ENCODE results near the gene FMN1. TPM values are rescaled to one million over a fixed set of nuclear protein-coding genes. Genes with fewer than 3 reads are reported as not detected.
A peak's percentile ranks its signal among the peaks of the same experiment; 100 is the strongest.

FMN1 gene
- polyA plus RNA-seq, 2 of the 4 experiments (the other 2 are of a cell fraction) = 0.53 to 2.2 TPM

GRCh38 chr15:32730677-32731654, 463.5 kb downstream of the FMN1 start:
- H3K4me3 ChIP-seq = no peak overlapping the region
- DNase-seq (ENCODE audit: low read depth in 1 of 2, low spot score in 1 of 2) (no peak), ATAC-seq (no peak), FAIRE-seq (no peak)
- no peak overlapping the region for H3K27ac ChIP-seq
- no peak overlapping the region for H3K4me2 ChIP-seq
- POLR2A ChIA-PET = no interaction called here
- CTCF ChIA-PET = interaction anchor here (1.3 kb wide), 1 partner anchor 15 kb away, joined by 4 read pairs; no protein-coding TSS in a partner anchor
- peaks cover 5% of the 10 kb centered on the region; the same call in 1 of the 3 replicates for H3K9me3 ChIP-seq
- H3K4me1 ChIP-seq = no peaks in the 10 kb centered on the region
- 89% methylated on average over 23 of the region's 27 CpGs for WGBS (ENCODE audit: missing lambda C conversion rate)
- TF ChIP-seq POLR2AphosphoS2 (conservative IDR thresholded peaks at IDR 0.05; ENCODE audit: low read length) (no peak), TFCP2L1 (CRISPR knock-in tag; IDR thresholded peaks at IDR 0.05) (no peak), ESRRA (IDR thresholded peaks at IDR 0.05; ENCODE audit: borderline replicate concordance, low read length) (no peak), RARB (CRISPR knock-in tag; IDR thresholded peaks at IDR 0.05) (no peak), FOSL2 (IDR thresholded peaks at IDR 0.05) (no peak), FOSL2 (CRISPR knock-in tag; IDR thresholded peaks at IDR 0.05) (no peak), GATA3 (IDR thresholded peaks at IDR 0.05; ENCODE audit: borderline replicate concordance) (no peak), EHMT2 (IDR thresholded peaks at IDR 0.05; ENCODE audit: low read depth) (no peak), JUNB (IDR thresholded peaks at IDR 0.05) (no peak), ZFP36 (IDR thresholded peaks at IDR 0.05; ENCODE audit: borderline replicate concordance, partially characterized antibody) (no peak)
- TF ChIP-seq, protein P1, sequence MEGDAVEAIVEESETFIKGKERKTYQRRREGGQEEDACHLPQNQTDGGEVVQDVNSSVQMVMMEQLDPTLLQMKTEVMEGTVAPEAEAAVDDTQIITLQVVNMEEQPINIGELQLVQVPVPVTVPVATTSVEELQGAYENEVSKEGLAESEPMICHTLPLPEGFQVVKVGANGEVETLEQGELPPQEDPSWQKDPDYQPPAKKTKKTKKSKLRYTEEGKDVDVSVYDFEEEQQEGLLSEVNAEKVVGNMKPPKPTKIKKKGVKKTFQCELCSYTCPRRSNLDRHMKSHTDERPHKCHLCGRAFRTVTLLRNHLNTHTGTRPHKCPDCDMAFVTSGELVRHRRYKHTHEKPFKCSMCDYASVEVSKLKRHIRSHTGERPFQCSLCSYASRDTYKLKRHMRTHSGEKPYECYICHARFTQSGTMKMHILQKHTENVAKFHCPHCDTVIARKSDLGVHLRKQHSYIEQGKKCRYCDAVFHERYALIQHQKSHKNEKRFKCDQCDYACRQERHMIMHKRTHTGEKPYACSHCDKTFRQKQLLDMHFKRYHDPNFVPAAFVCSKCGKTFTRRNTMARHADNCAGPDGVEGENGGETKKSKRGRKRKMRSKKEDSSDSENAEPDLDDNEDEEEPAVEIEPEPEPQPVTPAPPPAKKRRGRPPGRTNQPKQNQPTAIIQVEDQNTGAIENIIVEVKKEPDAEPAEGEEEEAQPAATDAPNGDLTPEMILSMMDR (IDR thresholded peaks at IDR 0.05) = no peak

- Histone ChIP-seq H3K4me2 (no peak overlapping the region), H3K4me1 (no peaks in the 10 kb centered on the region), H3K4me3 (no peak overlapping the region), H3K27ac (no peak overlapping the region), H3K9me3 (peaks cover 5% of the 10 kb centered on the region; the same call in 1 of the 3 replicates)
- FAIRE-seq = peak; percentile 70
- ChIA-PET CTCF (no interaction called here), POLR2A (no interaction called here)
- TF ChIP-seq JUNB (IDR thresholded peaks at IDR 0.05) (no peak), CHD2 (IDR thresholded peaks at IDR 0.05; ENCODE audit: low read length, partially characterized antibody) (no peak), EHF (CRISPR knock-in tag; IDR thresholded peaks at IDR 0.05) (no peak)
- WGBS (ENCODE audit: missing lambda C conversion rate) = 83% methylated on average over 10 of the region's 10 CpGs
- ATAC-seq = no peak
- DNase-seq (ENCODE audit: low read depth in 1 of 2, low spot score in 1 of 2) = no peak
Measured at GRCh38 chr15:32729700-32730395, 464.7 kb downstream of the FMN1 start.

GRCh38 chr15:32723171-32723948, 471.2 kb downstream of the FMN1 start:
- CTCF ChIA-PET = interaction anchor here (0.6 to 3.2 kb wide), 8 partner anchors 10 to 674 kb away, joined by 3 to 23 read pairs (median 4); no protein-coding TSS in a partner anchor
- POLR2A ChIA-PET = no interaction called here
- FAIRE-seq = peak; percentile 39
- TF ChIP-seq HMGXB4 (CRISPR knock-in tag; IDR thresholded peaks at IDR 0.05; ENCODE audit: borderline replicate concordance) (no peak), SREBF2 (IDR thresholded peaks at IDR 0.05) (no peak), NR3C1 (IDR thresholded peaks at IDR 0.05) (no peak), KDM1A (IDR thresholded peaks at IDR 0.05; ENCODE audit: low read depth) (no peak), JUN (IDR thresholded peaks at IDR 0.05) (no peak), NFE2L2 (conservative IDR thresholded peaks at IDR 0.05; ENCODE audit: low read length) (no peak), FOSL2 (IDR thresholded peaks at IDR 0.05) (no peak), FOSL2 (CRISPR knock-in tag; IDR thresholded peaks at IDR 0.05) (no peak), USF2 (IDR thresholded peaks at IDR 0.05) (no peak), ESRRA (IDR thresholded peaks at IDR 0.05; ENCODE audit: borderline replicate concordance, low read length) (no peak), CHD4 (IDR thresholded peaks at IDR 0.05; ENCODE audit: borderline replicate concordance) (no peak), MAZ (IDR thresholded peaks at IDR 0.05; ENCODE audit: borderline replicate concordance, low read depth, low read length) (no peak), ZNF302 (CRISPR knock-in tag; IDR thresholded peaks at IDR 0.05) (no peak), MYC (IDR thresholded peaks at IDR 0.05; ENCODE audit: borderline replicate concordance, low read length) (no peak), HEYL (CRISPR knock-in tag; IDR thresholded peaks at IDR 0.05) (no peak), BHLHE40 (IDR thresholded peaks at IDR 0.05; ENCODE audit: low read depth, low read length) (no peak), GATA3 (IDR thresholded peaks at IDR 0.05; ENCODE audit: borderline replicate concordance) (no peak), ZSCAN20 (CRISPR knock-in tag; IDR thresholded peaks at IDR 0.05) (no peak)

More at GRCh38 chr15:32723171-32723948, 471.2 kb downstream of the FMN1 start:
- DNase-seq (ENCODE audit: low read depth in 1 of 2, low spot score in 1 of 2) = no peak
- peaks cover 4% of the 10 kb centered on the region; the same call in 1 of the 3 replicates for H3K9me3 ChIP-seq
- ATAC-seq = no peak
- H3K4me3 ChIP-seq = no peak overlapping the region
- 69% methylated on average over 2 of the region's 2 CpGs for WGBS (ENCODE audit: missing lambda C conversion rate)
- no peak overlapping the region for H3K4me2 ChIP-seq
- no peak overlapping the region for H3K27ac ChIP-seq
- H3K4me1 ChIP-seq = 0 out of 3 replicates have a peak, but pooled peaks cover 6% of the 10 kb centered on the region

Measured in A549 (cell line).